ENCODE results near the gene PKIG. TPM values are rescaled to one million over a fixed set of nuclear protein-coding genes. Genes with fewer than 3 reads are reported as not detected.

The PKIG gene
- total RNA-seq, 1 experiment from 2014 or later = 64.9 TPM

GRCh38 chr20:44541992-44542391, 40.4 kb upstream of the PKIG start:
- POLR2A ChIA-PET (ENCODE audit: low non-redundant PET) = no interaction called here
- BruUV-seq (replicated peaks) = no TSS peak
- CTCF ChIA-PET = no interaction called here
- no peaks in the 10 kb centered on the region for H3K36me3 ChIP-seq (ENCODE audit: insufficient read depth, low read length, poor library complexity, severe bottlenecking)
- H3K27me3 ChIP-seq (replicated peaks; ENCODE audit: insufficient read depth, low read depth, low read length, poor library complexity) = no peaks in the 10 kb centered on the region
- no peak for DNase-seq (ENCODE audit: low spot score)
- peaks cover 5% of the 10 kb centered on the region for H3K4me1 ChIP-seq (ENCODE audit: insufficient read depth, low read length, poor library complexity, severe bottlenecking)
- intact Hi-C loops (cut with micrococcal nuclease; ENCODE audit: unreplicated experiment) = no loop called here
- no peak overlapping the region for H3K27ac ChIP-seq (ENCODE audit: low read depth, low read length, poor library complexity, severe bottlenecking)
- no peak for TF ChIP-seq EZH2 (IDR thresholded peaks at IDR 0.05; ENCODE audit: borderline replicate concordance, low read depth, low read length, poor library complexity, severe bottlenecking)
- TF ChIP-seq CTCF (conservative IDR thresholded peaks at IDR 0.05; ENCODE audit: low read depth, low read length) = no peak
- H3K9me3 ChIP-seq (ENCODE audit: low read depth, low read length, poor library complexity, severe bottlenecking) = no peaks in the 10 kb centered on the region
- H3K4me3 ChIP-seq (ENCODE audit: low read depth, low read length, poor library complexity, severe bottlenecking) = no peak overlapping the region

GRCh38 chr20:44542890-44543289, 39.5 kb upstream of the PKIG start:
- Histone ChIP-seq H3K27ac (ENCODE audit: low read depth, low read length, poor library complexity, severe bottlenecking) (no peak overlapping the region), H3K9me3 (ENCODE audit: low read depth, low read length, poor library complexity, severe bottlenecking) (no peaks in the 10 kb centered on the region), H3K36me3 (ENCODE audit: insufficient read depth, low read length, poor library complexity, severe bottlenecking) (no peaks in the 10 kb centered on the region), H3K4me3 (ENCODE audit: low read depth, low read length, poor library complexity, severe bottlenecking) (no peak overlapping the region), H3K4me1 (ENCODE audit: insufficient read depth, low read length, poor library complexity, severe bottlenecking) (peaks cover 5% of the 10 kb centered on the region), H3K27me3 (replicated peaks; ENCODE audit: insufficient read depth, low read depth, low read length, poor library complexity) (no peaks in the 10 kb centered on the region)
- POLR2A ChIA-PET (ENCODE audit: low non-redundant PET) = no interaction called here
- intact Hi-C loops (cut with micrococcal nuclease; ENCODE audit: unreplicated experiment) = no loop called here
- TF ChIP-seq CTCF (conservative IDR thresholded peaks at IDR 0.05; ENCODE audit: low read depth, low read length) (no peak), EZH2 (IDR thresholded peaks at IDR 0.05; ENCODE audit: borderline replicate concordance, low read depth, low read length, poor library complexity, severe bottlenecking) (no peak)
- CTCF ChIA-PET = no interaction called here
- no TSS peak for BruUV-seq (replicated peaks)
- DNase-seq (ENCODE audit: low spot score) = no peak

- no peak overlapping the region for H3K27ac ChIP-seq (ENCODE audit: low read depth, low read length, poor library complexity, severe bottlenecking)
- intact Hi-C loops (cut with micrococcal nuclease; ENCODE audit: unreplicated experiment) = no loop called here
- CTCF ChIA-PET = no interaction called here
- no peaks in the 10 kb centered on the region for H3K9me3 ChIP-seq (ENCODE audit: low read depth, low read length, poor library complexity, severe bottlenecking)
- peaks cover 8% of the 10 kb centered on the region for H3K4me1 ChIP-seq (ENCODE audit: insufficient read depth, low read length, poor library complexity, severe bottlenecking)
- BruUV-seq (replicated peaks) = no TSS peak
- H3K4me3 ChIP-seq (ENCODE audit: low read depth, low read length, poor library complexity, severe bottlenecking) = no peak overlapping the region
- no peaks in the 10 kb centered on the region for H3K36me3 ChIP-seq (ENCODE audit: insufficient read depth, low read length, poor library complexity, severe bottlenecking)
- TF ChIP-seq EZH2 (IDR thresholded peaks at IDR 0.05; ENCODE audit: borderline replicate concordance, low read depth, low read length, poor library complexity, severe bottlenecking) (no peak), CTCF (conservative IDR thresholded peaks at IDR 0.05; ENCODE audit: low read depth, low read length) (no peak)
- DNase-seq (ENCODE audit: low spot score) = no peak
- POLR2A ChIA-PET (ENCODE audit: low non-redundant PET) = no interaction called here
- no peaks in the 10 kb centered on the region for H3K27me3 ChIP-seq (replicated peaks; ENCODE audit: insufficient read depth, low read depth, low read length, poor library complexity)
These were observed 39.0 kb upstream of the PKIG start for GRCh38 chr20:44543358-44543757.

All from A673 (cell line).